ENCODE results near the gene HMBS. TPM values are rescaled to one million over a fixed set of nuclear protein-coding genes. Genes with fewer than 3 reads are reported as not detected.
"Not testable (repeated sequence)": the region's sequence is repeated elsewhere in the genome, so short reads cannot be mapped to it uniquely, and the experiment has no call there.

The HMBS gene
- total RNA-seq, 6 experiments from 2014 or later: 31.1 to 45.6 (median 41.9) TPM

GRCh38 chr11:119101759-119102423, 17.2 kb downstream of the HMBS start, which contains the start of gene DPAGT1:
Gene DPAGT1 (minus strand): TSS chr11:119101853. CDS start chr11:119101655, 198 bp downstream.
- TF ChIP-seq CTCF (IDR thresholded peaks at IDR 0.05): no peak; the same call in 1 of the 2 replicates
- no peaks in the 10 kb centered on the region for H3K27me3 Mint-ChIP-seq (ENCODE audit: insufficient read depth)
- H3K9me3 Mint-ChIP-seq: no peaks in the 10 kb centered on the region
- H3K36me3 Mint-ChIP-seq (ENCODE audit: low read depth): peaks cover 9% of the 10 kb centered on the region; the same call in 1 of the 2 replicates
- H3K4me3 Mint-ChIP-seq: peak within 1 kb of the TSS; percentile 91
- peak within 1 kb of the TSS; percentile 98 for H3K27ac Mint-ChIP-seq
- peaks cover 38% of the 10 kb centered on the region for H3K4me1 Mint-ChIP-seq (ENCODE audit: low read depth)
- peak; percentile 97 for DNase-seq

DNA sequence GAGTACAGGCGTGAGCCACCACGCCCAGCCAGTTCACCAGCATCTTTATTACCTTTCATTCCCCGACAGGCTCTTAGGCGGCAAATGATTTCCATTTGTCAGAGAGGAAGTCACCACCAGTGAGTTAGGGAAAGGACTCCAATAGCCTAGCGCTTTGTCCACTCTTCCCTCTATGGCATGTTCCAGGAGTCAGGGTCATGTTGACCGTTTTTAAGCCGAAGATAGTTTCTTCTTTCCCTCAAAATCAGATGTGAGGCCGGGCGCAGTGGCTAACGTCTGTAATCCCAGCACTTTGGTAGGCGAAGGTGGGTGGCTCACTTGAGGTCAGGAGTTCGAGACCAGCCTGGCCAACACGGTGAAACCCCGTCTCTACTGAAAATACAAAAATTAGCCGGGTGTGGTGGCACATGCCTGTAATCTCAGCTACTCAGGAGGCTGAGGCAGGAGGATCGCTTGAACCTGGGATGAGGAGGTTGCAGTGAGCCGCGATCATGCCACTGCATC, 18.5 kb downstream of the HMBS start:
- not testable (repeated sequence) for DNase-seq; H3K36me3 Mint-ChIP-seq (ENCODE audit: low read depth); H3K27me3 Mint-ChIP-seq (ENCODE audit: insufficient read depth); H3K9me3 Mint-ChIP-seq
- Mint-ChIP-seq H3K4me3 (peak overlapping the region; percentile 91), H3K4me1 (ENCODE audit: low read depth) (peaks cover 42% of the 10 kb centered on the region), H3K27ac (peak overlapping the region; percentile 98)

DNA sequence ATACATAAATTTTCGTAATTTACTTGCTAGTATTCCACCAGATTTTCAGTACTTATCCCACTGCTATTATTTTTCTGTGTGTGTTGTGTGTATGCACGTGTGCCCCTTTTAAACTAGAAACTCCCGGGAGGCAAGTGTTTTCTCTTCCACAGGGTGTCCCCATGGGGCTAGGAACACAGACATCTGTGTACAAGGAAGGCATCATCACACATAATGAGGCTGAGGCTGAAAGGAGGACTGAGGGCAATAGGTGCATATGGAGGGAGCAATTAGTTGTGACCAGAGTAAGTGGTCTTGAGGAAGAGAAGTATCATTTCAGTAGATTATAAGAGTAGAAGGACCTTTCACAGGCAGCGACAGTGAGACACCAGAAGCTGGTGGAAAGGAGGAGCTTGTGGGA, 19.1 kb downstream of the HMBS start:
- H3K27me3 Mint-ChIP-seq (ENCODE audit: insufficient read depth): no peaks in the 10 kb centered on the region
- H3K36me3 Mint-ChIP-seq (ENCODE audit: low read depth): no peaks in the 10 kb centered on the region; the same call in 1 of the 2 replicates
- H3K4me1 Mint-ChIP-seq (ENCODE audit: low read depth): peaks cover 45% of the 10 kb centered on the region
- H3K27ac Mint-ChIP-seq: peak overlapping the region; percentile 57
- no peak for TF ChIP-seq CTCF (IDR thresholded peaks at IDR 0.05)
- H3K9me3 Mint-ChIP-seq: no peaks in the 10 kb centered on the region
- no peak overlapping the region for H3K4me3 Mint-ChIP-seq
- DNase-seq: no peak

DNA sequence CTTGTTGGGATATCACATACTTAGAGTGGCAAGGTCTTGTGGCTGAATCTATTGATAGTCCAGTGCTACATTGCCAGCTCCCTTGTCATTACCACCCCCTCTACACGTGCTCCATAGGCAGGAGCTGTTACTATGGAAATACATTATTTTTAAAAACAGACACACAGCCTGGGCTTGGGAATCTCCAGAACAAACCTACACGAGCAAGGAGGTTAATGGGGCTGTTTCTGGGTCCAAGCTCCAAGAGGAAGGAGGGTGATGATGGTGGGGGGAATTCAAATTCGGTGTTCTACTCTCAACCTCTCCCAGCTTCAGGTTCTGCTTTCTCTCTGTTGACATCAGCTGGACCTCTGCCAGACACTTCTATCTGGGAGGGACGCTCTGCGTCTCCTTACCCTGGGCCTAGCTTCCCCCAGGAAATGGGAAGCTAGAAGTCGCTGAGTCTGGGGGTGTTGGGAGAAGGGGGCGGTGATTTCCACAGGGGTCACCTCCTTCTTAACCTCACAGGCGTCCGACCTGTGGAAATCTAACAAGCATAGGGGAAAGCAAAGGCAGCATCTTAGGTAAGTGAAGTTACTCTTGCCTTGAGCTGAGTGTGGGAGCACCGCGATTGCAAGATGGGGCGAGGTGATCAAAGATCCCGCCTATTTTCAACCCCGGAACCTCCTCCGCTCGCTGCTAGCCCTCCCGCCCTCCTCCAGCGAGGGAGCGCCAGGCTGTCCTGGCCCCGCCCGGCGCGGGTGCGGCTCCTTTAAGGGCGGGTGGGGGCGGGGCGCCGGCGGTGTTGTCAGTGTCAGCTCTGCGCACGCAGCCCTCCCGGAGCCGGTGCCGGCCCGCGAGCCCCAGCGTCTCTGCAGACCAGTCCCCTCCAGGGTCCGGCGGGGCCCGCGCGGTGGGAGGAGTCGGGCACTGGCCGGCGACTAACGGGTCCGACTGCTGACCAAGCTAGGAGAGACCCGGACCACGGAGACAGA, 22.2 kb downstream of the HMBS start, which contains the start of gene C2CD2L:
Gene C2CD2L, plus strand, starts transcription at position 781 of the 974 bp plus-strand sequence. CDS start 398 bp downstream, outside the sequence.
- H3K4me3 Mint-ChIP-seq: peak within 1 kb of the TSS; percentile 89
- DNase-seq: peak; percentile 79
- no peak for TF ChIP-seq CTCF (IDR thresholded peaks at IDR 0.05)
- H3K9me3 Mint-ChIP-seq: no peaks in the 10 kb centered on the region
- peak within 1 kb of the TSS; percentile 91 for H3K27ac Mint-ChIP-seq
- H3K4me1 Mint-ChIP-seq (ENCODE audit: low read depth): peaks cover 34% of the 10 kb centered on the region
- H3K36me3 Mint-ChIP-seq (ENCODE audit: low read depth): peaks cover 12% of the 10 kb centered on the region; the same call in 1 of the 2 replicates
- no peaks in the 10 kb centered on the region; the same call in 1 of the 2 replicates for H3K27me3 Mint-ChIP-seq (ENCODE audit: insufficient read depth)

- H3K36me3 Mint-ChIP-seq (ENCODE audit: low read depth): peaks cover 15% of the 10 kb centered on the region; the same call in 1 of the 2 replicates
- H3K4me3 Mint-ChIP-seq: peak overlapping the region; percentile 89
- peaks cover 36% of the 10 kb centered on the region for H3K4me1 Mint-ChIP-seq (ENCODE audit: low read depth)
- peak overlapping the region; percentile 67 for H3K27ac Mint-ChIP-seq
- H3K9me3 Mint-ChIP-seq: no peaks in the 10 kb centered on the region
- H3K27me3 Mint-ChIP-seq (ENCODE audit: insufficient read depth): no peaks in the 10 kb centered on the region; the same call in 1 of the 2 replicates
- TF ChIP-seq CTCF (IDR thresholded peaks at IDR 0.05): no peak
- no peak for DNase-seq
Observed at GRCh38 chr11:119107538-119108145, 23.0 kb downstream of the HMBS start.

Measured in HFFc6 (cell line).